Esophagus muscularis mucosa (tissue), 4 donors: ENCODE results near the gene TADA2B.

Source experiments
- CTCF ChIP-seq, 3 experiments: fragments of 200-600 bp in 2 of 3; fragments of 450-650 bp in 1 of 3; sonication (generic) in 2 of 3; IDR thresholded peaks; one replicate each; pipeline ENCODE4 v1.5.1; 2017 to 2019; ENCODE audit warnings: antibody characterized with exemption in 3 of 3, mild to moderate bottlenecking in 2 of 3, moderate library complexity in 1 of 3
- EP300 ChIP-seq: sonication (generic); formaldehyde crosslinking; IDR thresholded peaks from one replicate; pipeline ENCODE4 v1.6.1; 2017; ENCODE audit warnings: antibody characterized with exemption
- POLR2A ChIP-seq: fragments of 450-650 bp; IDR thresholded peaks from one replicate; pipeline ENCODE4 v1.6.1; 2017; ENCODE audit warnings: antibody characterized with exemption, moderate library complexity, mild to moderate bottlenecking, low read depth
- POLR2AphosphoS5 ChIP-seq, 2 donors: sonication (generic); formaldehyde crosslinking; IDR thresholded peaks; one replicate each; pipeline ENCODE4 v1.6.1; 2017; ENCODE audit warnings: antibody characterized with exemption in 2 of 2

GRCh38 chr4:7023901-7024300 lies 19.3 kb upstream of the TADA2B start:
- no peak for TF ChIP-seq POLR2AphosphoS5 (IDR thresholded peaks at IDR 0.05)
- TF ChIP-seq CTCF (IDR thresholded peaks at IDR 0.05) = no peak
- no peak for TF ChIP-seq POLR2A
- no peak for TF ChIP-seq EP300
